Measurements from ENCODE around the gene KRT35. TPM values are rescaled to one million over a fixed set of nuclear protein-coding genes. Genes with fewer than 3 reads are reported as not detected.

The KRT35 gene
- total RNA-seq, 4 donors from 2014 or later, result not detected

DNA sequence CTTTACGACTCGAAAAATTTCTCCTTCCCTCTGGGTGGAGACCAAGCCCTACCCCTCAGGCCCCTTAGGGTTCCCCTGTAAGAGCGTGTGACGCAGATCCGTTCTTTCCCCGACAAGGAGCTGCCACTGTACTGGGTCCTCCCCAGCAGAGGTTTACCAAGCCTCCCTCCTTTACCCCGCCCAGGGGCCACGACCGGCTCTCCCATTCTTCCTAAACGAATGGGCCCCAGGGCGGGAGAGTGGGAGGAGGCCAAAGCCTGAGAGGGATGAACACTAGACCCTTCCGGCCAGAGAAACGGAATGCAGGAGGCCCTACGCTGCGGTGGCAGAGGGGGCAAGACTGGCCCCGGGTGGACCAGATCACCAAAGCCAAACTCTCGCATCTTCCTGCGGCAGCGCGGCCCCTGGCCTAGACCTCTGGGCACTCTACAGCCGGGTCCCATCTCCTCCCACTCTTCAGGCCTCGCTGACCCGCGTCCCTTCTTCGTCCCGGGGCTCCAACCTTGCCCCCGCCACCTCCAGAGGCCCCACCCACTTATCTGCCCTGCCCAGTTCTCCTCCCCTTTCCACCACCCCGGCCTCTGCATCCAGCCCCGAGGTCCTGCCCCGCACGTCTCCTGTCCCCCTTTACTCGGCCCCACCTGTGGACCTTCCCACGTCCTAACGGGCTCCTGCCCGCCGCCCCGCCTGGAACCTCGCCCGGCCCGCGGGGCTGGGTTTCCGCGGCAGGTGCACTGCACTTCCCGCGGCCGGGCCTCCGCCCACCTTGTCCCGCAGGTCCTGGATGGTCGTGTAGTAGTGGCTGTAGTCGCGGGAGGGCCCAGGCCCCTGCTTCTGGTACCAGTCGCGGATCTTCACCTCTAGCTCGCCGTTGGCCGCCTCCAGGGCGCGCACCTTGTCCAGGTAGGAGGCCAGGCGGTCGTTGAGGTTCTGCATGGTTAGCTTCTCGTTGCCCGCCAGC is 46.4 kb upstream of the KRT35 start:
- Histone ChIP-seq H3K27me3 (peaks cover 0 to 49% of the 10 kb centered on the region in 2 donors), H3K4me1 (peaks cover 0 to 47% (median 7%) of the 10 kb centered on the region in 4 donors), H3K9me3 (no peaks in the 10 kb centered on the region), H3K27ac (peak overlapping the region; percentile 23 to 80 (median 73)), H3K36me3 (no peaks in the 10 kb centered on the region), H3K4me3 (peak overlapping the region; percentile 35 to 50 (median 44))
- WGBS, 2 donors, result 16 to 19% methylated on average over 42 to 48 of the region's 62 CpGs
- TF ChIP-seq, protein P1, sequence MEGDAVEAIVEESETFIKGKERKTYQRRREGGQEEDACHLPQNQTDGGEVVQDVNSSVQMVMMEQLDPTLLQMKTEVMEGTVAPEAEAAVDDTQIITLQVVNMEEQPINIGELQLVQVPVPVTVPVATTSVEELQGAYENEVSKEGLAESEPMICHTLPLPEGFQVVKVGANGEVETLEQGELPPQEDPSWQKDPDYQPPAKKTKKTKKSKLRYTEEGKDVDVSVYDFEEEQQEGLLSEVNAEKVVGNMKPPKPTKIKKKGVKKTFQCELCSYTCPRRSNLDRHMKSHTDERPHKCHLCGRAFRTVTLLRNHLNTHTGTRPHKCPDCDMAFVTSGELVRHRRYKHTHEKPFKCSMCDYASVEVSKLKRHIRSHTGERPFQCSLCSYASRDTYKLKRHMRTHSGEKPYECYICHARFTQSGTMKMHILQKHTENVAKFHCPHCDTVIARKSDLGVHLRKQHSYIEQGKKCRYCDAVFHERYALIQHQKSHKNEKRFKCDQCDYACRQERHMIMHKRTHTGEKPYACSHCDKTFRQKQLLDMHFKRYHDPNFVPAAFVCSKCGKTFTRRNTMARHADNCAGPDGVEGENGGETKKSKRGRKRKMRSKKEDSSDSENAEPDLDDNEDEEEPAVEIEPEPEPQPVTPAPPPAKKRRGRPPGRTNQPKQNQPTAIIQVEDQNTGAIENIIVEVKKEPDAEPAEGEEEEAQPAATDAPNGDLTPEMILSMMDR (IDR thresholded peaks at IDR 0.05), result no peak
- TF ChIP-seq EP300 (IDR thresholded peaks at IDR 0.05) (no peak), POLR2A (IDR thresholded peaks at IDR 0.05) (no peak)
- no peak for DNase-seq (ENCODE audit: low spot score in 2 of 2)

DNA sequence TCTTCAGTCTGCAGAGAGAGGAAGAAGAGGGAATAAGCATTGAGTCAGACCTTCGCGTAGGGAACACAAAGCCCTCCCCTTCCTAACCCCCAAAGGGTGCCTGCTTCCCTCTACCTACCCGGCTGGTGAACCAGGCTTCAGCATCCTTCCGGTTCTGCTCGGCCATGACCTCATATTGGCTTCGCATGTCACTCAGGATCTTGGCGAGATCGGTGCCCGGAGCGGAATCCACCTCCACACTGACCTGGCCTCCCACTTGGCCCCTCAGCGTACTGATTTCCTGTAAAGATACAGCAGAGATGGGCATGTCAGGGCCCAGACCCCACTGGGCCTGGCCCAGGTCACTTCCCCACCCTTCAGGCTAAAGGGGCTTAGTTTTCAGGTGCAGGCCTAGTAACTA is 43.3 kb upstream of the KRT35 start:
- TF ChIP-seq, protein P1 (IDR thresholded peaks at IDR 0.05), result no peak
- TF ChIP-seq POLR2A (IDR thresholded peaks at IDR 0.05), result no peak
- TF ChIP-seq EP300 (IDR thresholded peaks at IDR 0.05), result no peak
- Histone ChIP-seq H3K27ac (peak overlapping the region in 1 of 4 donors; percentile 26), H3K36me3 (no peaks in the 10 kb centered on the region), H3K27me3 (peaks cover 0 to 30% of the 10 kb centered on the region in 2 donors), H3K9me3 (no peaks in the 10 kb centered on the region), H3K4me3 (peak overlapping the region in 1 of 4 donors; percentile 50), H3K4me1 (peaks cover 0 to 32% (median 4%) of the 10 kb centered on the region in 4 donors)
- DNase-seq (ENCODE audit: low spot score in 2 of 2), result no peak
- 94 to 95% methylated on average over 11 of the region's 11 CpGs for WGBS, 2 donors

DNA sequence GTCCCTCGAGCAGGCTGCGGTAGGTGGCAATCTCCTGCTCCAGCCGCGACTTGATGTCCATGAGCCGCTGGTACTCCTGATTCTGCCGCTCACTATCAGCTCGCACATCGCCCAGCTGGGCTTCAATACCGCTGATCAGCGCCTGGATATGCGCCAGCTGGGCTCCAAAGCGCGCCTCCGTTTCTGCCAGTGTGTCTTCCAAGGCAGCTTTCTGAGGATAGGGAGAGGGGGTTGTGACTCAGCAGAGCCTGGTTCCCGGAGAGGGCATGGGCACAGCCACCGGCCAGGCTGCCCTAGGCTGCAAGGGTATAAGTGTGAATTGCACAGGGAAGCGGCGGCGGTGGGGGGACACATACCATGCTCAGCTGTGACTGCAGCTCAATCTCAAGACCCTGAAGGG is 42.8 kb upstream of the KRT35 start:
- Histone ChIP-seq H3K9me3 (no peaks in the 10 kb centered on the region), H3K4me3 (peak overlapping the region in 1 of 4 donors; percentile 50)
- WGBS, 2 donors, result 78 to 82% methylated on average over 19 of the region's 19 CpGs

DNA sequence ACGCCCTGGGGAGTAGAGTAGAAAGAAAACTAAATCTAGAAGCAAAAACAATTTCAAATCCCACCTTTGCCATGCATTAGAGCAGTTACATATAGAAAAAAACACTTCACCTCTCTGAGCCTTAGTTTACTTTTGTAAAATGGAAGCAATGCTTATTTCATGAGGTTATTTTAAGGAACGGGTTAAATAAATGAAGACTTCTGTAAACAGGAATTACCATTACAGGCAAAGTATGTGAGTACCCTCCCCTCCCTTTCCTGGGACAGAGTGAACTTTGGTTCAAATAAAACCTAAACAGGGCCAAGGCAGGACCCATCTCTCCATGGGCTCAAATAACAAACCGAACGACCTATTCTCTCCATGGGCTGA is 42.3 kb upstream of the KRT35 start:
- DNase-seq (ENCODE audit: low spot score in 2 of 2), result no peak
- 58 to 64% methylated on average over 4 of the region's 4 CpGs for WGBS, 2 donors
- TF ChIP-seq, protein P1 (IDR thresholded peaks at IDR 0.05), result no peak
- TF ChIP-seq EP300 (IDR thresholded peaks at IDR 0.05) (no peak), POLR2A (IDR thresholded peaks at IDR 0.05) (no peak)
- Histone ChIP-seq H3K36me3 (no peaks in the 10 kb centered on the region), H3K9me3 (no peaks in the 10 kb centered on the region), H3K27ac (no peak overlapping the region), H3K27me3 (peaks cover 0 to 19% of the 10 kb centered on the region in 2 donors), H3K4me1 (peaks cover 0 to 27% (median 4%) of the 10 kb centered on the region in 4 donors), H3K4me3 (peak overlapping the region in 1 of 4 donors; percentile 50)

More for the DNA sequence above, 42.8 kb upstream of the KRT35 start:
- TF ChIP-seq POLR2A (IDR thresholded peaks at IDR 0.05) (no peak), EP300 (IDR thresholded peaks at IDR 0.05) (no peak)
- TF ChIP-seq, protein P1 (IDR thresholded peaks at IDR 0.05), result no peak
- Histone ChIP-seq H3K27ac (peak overlapping the region in 1 of 4 donors; percentile 26), H3K36me3 (no peaks in the 10 kb centered on the region), H3K27me3 (peaks cover 0 to 25% of the 10 kb centered on the region in 2 donors), H3K4me1 (peaks cover 0 to 32% (median 4%) of the 10 kb centered on the region in 4 donors)
- DNase-seq (ENCODE audit: low spot score in 2 of 2), result no peak
